Fibroblast of skin of right biceps (primary cell): ENCODE results near the gene CAPN3.
"Not testable (repeated sequence)": the region's sequence is repeated elsewhere in the genome, so short reads cannot be mapped to it uniquely, and the experiment has no call there.

Source experiments
- DNase-seq: peaks from one replicate; pipeline ENCODE4 v3.0.0-alpha.2; 2013

CAPN3 gene

DNA sequence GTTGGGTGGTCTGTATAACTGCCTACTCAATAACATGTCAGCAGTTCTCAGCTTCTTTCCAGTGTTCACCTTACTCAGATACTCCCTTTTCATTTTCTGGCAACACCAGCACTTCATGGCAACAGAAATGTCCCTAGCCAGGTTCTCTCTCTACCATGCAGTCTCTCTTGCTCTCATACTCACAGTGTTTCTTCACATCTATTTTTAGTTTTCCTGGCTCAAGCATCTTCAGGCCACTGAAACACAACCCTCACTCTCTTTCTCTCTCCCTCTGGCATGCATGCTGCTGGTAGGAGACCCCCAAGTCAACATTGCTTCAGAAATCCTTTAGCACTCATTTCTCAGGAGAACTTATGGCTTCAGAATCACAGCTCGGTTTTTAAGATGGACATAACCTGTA, at the start of gene CAPN3:
Gene CAPN3 (plus strand): TSS at position 253 of the 400 bp plus-strand sequence. CDS start 305 bp downstream, outside the sequence.
- DNase-seq: no peak

DNA sequence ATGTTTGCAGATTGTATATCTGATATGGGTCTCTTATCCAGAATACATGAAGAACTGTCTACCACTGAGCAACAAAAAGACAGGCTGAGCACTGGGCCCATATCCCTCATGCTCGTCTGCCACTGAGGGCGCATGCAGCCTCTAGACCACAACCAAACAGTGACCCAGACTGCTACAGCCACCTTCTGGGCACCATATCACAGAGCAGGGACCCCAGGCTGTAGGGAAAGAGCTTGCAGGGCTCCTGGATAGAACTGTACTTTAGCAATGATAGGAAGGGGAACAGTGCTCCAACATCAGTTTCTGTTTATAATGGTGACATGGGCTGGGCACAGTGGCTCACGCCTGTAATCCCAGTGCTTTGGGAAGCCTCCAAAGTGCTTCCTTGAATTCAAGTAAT, 45.8 kb upstream of the CAPN3 start:
- no peak for DNase-seq

DNA sequence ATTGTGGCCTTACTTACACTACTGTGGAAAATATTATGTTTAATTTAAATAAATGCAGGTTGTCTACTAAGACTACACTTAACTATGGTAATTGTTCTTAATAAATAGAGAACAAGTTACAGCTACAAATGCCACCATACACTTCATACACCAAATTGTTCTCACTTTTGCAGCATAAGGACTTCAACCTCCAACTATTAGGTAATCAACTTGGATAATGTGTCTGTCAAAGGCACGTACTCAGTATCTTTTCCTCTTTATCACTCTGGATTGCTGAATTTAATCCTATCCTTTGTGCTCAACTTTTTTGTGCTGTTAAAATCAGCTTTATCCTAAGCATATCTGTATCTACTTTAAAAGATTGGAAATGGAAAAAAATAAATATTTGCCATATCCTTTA, 44.5 kb upstream of the CAPN3 start:
- DNase-seq: no peak

DNA sequence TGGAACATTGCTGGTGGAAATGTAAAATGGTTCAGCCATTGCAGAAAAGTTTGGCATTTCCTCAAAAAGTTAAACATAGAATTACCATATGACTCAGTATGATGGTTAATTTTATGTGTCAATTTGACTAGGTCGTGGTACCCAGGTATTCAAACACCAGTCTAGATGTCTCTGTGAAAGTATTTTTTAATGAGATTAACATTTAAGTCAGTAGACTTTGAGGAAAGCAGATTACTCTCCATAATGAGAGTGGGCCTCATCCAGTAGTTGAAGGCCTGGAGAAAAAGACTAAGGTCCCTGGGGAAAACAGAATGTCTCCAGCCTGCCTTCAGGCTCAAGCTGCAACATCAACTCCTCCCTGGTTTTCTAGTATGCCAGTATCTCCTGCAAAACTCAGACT, 43.8 kb upstream of the CAPN3 start:
- peak; percentile 69 for DNase-seq

DNA sequence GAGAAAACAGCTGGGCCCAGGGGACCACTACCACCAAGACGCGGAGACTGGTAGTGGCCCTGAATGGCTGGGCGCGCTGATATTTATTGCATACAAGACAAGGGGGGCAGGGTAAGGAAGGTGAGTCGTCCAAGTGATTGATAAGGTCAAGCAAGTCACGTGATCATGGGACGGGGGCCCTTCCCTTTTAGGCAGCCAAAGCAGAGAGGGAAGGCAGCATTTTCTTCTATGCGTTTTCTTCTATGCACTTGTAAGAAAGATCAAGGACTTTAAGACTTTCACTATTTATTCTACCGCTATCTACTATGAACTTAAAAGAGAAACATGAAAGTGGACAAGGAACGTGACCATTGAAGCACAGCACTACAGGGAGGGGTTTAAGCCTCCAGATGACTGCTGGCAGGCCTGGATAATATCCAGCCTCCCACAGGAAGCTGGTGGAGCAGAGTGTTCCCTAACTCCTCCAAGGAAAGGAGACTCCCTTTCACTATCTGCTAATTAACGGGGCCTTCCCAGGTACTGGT, 43.0 kb upstream of the CAPN3 start:
- not testable (repeated sequence) for DNase-seq

DNA sequence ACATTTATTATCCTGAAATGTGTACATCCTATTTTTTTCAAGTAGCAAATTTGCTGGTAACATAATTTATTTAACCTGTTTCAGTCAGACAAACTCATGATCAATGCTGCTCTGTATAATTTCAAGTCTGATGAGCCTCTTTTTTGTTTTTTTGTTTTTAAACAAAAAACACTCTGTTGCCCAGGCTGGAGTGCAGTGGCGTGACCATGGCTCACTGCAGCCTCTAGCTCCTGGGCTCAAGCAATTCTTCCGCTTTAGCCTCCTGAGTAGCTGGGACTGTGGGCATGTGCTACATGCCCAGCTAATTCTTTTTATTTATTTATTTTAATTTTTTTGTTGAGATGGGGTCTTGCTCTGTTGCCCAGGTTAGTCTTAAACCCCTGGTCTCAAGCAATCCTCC, 40.1 kb upstream of the CAPN3 start:
- DNase-seq: no peak

DNA sequence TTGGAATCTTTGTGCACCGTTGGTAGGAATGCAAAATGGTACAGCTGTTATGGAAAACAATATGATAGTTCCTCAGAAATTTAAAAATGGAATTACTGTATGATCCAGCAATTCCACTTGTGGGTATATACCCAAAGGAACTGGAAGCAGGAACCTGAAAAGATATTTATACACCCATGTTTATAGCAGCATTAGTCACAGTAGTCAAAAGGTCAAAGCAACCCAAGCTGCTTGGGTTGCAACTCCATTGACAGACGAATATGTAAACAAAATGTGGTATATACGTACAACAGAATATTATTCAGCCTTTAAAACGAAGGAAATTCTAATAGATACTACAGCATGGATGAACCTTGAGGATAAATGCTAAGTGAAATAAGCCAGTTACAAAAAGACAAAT, 35.0 kb upstream of the CAPN3 start:
- DNase-seq: no peak

DNA sequence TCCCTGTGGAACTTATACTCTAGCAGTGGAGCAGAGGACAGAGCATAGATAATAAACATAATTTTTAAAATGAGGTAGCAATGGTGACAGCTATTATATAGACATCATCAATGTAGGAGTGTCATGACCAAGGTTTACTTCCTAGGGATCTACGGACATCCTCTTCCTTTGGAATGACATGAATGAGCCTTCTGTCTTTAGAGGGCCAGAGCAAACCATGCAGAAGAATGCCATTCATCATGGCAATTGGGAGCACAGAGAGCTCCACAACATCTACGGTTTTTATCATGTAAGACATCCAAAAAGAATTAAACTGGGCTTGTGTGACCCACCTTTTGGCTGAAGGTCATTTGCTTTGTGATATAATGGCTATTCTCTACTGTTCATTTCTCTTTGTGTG, 30.1 kb upstream of the CAPN3 start:
- no peak for DNase-seq

DNA sequence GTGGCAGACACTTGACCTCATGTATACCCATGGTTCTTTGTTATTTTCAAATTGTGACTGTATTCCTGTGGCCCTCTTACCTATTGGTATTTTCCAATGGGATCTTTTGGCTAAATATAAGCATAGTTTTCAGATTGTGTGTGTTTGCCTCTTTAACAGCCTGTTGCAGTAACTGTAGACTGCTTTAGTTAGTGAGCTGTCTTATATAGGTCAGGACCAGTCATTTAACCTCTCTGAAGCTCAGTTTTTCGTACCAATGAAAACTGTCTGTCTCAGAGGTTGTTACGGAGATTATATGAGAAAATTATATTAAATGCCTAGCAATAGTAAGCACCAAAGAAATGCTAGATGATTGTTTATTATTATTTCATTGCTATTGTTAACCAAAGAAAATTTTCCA, 29.3 kb upstream of the CAPN3 start:
- DNase-seq: no peak

DNA sequence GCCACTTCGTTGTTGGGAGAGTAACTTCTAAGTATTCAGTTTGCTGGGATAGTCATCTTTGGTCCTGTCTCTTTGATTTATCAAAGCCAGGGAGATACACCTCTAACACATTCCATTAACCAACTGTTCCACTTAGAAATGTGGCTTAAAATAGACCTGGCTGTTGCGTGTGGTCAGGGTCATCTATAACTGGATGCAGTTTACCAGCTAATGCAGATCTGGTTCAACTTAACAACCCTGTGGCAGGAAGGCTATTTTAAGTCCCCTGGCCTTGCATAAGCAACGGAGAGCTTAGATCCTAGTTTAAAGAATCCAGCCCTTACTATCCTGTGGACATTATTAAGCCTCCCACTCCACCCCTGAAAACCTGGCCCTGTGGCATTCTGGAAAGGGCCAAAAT, 28.1 kb upstream of the CAPN3 start:
- peak; percentile 18 for DNase-seq

DNA sequence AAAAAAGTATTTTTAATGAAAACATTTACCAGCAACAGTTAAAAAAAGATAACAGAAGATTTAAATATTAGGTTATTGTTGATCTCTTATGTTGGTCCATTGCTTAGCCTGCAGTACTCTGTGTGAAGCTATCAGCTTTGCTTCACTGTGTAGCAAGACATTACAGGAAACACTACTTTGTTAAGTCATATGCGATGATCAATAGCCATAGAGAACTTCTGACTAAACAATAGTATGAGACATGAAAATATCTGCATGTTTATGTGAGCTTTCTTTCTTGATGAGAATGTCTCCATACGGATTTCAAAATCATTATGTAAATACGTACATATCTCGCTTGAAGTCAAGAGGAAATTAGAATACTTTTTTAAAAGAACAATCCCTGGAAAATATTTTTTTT, 27.0 kb upstream of the CAPN3 start:
- DNase-seq: peak; percentile 65

DNA sequence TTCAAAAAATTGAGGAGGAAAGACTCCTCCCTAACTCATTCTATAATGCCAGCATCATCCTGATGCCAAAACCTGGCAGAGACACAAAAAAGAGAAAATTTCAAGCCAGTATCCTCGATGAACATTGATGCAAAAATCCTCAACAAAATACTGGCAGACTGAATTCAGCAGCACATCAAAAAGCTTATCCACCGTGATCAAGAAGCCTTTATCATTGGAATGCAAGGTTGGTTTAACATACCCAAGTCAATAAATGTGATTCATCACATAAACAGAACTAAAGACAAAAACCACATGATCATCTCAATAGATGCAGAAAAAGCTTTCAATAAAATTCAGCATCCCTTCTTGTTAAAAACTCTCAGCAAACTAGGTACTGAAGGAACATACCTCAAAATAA, 24.2 kb upstream of the CAPN3 start:
- no peak for DNase-seq

DNA sequence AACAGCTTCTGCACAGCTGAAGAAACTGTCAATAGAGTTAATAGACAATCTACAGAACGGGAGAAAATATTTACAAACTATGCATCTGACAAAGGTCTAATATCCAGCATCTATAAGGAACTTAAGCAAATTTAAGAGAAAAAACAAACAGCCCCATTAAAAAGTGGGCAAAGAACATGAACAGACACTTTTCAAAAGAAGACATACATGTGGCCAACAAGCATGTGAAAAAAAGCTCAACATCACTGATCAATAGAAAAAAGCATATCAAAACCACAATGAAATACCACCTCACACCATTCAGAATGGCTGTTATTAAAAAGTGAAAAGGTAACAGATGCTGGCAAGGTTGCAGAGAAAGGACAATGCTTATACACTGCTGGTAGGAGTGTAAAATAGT, 22.7 kb upstream of the CAPN3 start:
- DNase-seq: not testable (repeated sequence)

DNA sequence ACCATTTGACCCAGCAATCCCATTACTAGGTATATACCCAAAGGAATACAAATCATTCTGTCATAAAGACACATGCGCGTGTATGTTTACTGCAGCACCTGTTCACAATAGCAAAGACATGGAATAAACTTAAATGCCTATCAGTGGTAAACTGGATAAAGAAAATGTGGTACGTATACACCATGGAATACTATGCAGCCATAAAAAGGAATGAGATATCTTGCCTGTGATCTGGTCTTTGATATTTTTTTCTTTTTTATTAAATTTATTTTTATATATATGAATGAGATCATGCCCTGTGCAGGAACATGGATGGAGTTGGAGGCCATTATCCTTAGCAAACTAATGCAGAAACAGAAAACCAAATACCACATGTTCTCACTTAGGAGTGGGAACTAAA, 22.2 kb upstream of the CAPN3 start:
- DNase-seq: not testable (repeated sequence)

DNA sequence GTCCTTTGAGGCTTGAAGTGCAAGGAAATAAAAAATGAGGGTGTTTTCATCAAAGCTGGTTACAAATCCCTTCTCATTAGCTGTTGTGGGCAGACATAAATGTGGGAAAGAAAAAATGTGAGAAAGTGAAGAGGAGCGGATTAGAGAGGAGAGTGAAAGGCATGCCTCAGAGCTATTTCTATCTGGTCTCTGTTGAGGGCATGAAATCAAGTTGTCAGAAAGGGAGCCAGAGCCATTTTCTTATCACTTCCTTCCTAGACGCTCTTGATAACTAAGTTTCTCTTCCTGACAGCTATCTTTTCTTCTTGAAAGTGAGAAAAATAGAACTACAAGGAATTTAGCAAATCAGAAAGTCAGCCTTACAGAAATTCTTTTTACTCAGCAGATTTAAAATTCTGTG, 20.8 kb upstream of the CAPN3 start:
- peak; percentile 5 for DNase-seq

DNA sequence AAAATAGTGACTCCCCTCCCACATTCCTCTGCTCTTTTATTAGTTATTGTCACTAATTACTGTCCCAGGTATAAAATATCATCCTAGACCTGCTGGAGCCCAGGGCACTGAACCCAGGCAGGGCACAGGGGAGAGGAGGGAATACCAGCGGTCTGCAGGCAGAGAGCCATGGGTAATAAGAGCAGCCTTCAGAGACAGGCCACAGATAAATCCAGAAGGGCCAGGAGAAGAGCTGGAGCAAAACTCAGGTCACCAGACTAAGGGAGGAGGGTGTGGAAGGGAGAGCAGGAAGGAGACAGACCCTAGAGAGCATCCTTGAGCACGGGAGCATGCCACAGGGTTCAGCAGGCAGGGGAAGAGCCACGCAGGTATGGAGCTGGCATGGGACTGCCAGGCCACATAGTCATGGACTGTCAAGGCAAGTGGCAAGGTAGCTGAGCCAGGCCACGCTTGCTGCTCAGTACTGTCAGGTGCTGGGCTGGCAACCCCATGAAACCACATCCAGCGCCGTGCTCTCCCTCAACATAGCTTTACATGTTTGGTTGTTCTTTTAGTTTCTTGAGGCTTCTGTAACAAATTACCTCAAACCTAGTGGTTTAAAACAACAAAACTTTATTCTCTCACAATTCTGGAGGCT, 15.6 kb upstream of the CAPN3 start:
- DNase-seq: no peak

DNA sequence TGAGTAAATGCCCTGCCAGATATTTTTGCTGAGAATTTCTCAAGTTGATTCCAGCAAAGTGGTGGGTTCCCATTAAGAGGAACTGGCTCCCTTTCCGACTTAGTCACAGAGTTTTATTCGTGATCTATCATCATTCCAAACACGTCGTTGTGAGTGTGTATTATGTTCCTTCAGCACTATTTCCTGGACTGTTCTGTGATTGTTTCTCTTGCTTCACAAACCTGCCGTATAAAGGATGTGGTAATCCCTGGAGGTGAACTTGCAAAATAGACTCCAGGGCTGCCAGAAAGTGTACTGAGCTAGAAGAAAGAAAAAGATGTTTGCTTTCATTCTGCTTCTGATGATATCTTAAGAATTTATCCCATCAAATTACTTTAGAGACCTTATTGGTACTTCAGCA, 14.5 kb upstream of the CAPN3 start:
- DNase-seq: peak; percentile 82

DNA sequence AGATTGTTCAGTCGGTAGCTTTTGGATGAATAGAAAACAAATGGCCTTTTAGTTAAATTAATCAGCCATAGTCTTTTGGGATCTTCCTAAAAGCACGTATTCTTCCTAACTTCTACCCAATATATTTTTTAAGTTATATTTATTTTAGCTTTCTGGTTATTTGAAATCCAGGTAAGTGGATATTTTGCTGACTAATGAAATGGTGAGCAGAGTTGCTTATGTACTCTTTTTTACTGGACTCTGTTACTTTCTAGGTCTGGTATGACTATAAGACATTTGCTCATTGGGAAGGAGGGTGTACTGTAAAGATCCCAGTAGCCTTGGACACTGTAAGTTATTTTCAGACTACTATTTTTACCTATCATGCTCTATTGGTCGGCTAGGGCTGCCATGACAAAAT, 13.8 kb upstream of the CAPN3 start:
- no peak for DNase-seq

DNA sequence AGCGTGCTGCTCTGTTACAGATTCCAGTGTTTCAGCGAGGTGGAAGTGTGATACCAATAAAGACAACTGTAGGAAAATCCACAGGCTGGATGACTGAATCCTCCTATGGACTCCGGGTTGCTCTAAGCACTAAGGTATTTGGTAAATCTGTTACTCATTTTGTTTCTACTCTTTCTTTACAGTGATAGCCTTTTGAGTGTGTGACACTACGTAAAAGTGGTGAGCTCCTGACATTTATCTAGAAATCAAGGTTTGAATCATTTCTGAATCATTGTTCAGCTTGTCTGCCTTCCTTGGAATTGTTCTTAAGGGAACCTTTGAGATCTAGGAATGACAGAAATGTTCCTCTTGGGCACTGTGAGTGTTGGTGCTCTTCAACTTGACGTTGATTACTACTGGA, 11.2 kb upstream of the CAPN3 start:
- peak; percentile 93 for DNase-seq

DNA sequence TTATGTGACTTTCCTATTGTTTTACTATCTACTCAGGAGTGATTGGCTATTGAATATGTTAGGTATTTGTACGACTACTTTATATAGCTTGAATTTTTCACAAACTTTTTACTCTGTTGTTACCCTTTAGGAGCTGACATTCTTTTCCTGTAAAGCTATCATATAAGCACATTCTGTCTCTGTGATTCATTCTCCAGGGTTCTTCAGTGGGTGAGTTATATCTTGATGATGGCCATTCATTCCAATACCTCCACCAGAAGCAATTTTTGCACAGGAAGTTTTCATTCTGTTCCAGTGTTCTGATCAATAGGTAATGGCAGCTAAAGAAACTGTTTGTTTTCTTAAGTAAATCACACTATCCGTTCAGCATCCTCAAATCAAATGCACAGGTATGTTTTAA, 10.1 kb upstream of the CAPN3 start:
- DNase-seq: peak; percentile 82

DNA sequence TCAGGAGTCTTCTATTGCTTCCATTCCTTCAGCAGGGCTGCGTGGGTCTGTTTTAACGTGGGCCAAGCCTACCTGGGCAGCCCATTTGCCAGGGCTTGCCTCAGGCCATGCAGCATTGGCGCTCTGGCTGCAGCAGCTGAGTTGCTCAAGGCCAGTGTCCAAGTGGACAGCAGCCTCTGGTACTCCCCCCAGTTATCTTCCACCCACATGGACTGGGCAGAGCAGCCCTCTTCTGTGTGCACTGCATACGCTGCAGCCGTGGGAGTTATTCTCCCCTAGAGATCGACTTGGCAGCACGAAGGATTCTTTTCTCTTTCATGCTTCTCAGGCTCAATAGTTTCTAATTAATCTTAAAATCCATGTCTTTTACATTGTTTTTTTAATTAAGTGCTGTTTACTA, 6.9 kb upstream of the CAPN3 start:
- DNase-seq: no peak

DNA sequence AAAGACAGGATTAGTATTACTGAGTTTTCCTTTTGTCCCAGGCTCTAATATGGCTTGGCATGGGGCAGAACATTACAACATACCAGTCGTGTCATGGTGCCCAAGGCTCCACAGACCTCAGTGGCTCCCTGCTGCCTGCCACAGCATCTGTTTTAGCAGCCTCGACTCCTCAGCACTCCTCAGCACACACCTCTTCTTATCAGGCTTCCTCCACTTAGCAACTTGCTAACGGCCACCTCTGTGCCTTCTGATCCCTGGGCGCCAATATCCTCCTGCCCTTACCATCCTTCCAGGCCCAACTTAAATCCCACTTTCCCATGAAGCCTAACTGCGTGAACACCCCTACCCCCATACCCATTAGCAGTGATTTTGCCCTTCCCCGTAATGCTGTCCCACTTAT, 6.2 kb upstream of the CAPN3 start:
- no peak for DNase-seq

DNA sequence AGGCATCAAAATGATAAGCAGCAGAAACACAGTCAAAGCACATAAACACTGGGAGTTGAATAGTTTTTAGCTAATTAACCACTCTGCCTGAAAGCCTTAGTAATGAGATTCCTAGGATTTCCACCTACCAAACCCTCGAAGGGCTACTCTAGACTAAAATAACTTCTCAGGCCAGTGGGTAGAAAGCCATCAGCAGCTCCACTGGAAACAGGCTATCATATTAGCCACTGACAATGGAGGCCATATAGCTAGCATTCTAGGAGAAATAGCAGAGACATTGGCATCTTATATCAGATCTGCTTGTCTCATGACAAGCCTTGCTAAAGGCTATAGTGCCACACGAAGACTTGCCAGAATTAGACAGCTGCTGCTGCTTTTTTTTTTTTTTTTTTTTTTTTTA, 4.5 kb upstream of the CAPN3 start:
- no peak for DNase-seq

DNA sequence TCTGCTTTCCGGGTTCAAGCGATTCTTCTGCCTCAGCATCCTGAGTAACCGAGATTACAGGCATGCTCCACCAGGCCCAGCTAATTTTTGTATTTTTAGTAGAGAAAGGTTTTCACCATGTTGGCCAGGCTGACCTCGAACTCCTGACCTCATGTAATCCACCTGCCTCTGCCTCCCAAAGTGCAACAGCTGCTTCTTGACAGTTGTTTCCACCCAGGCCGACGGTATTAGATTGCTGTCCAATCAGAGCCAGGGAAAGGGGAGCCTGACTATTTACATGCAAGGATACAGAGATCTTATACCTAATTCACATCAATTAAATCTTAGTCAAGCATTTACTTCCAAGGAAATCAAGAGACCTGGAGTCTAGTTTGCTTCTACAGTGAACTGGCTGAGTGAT, 4.0 kb upstream of the CAPN3 start:
- DNase-seq: no peak

DNA sequence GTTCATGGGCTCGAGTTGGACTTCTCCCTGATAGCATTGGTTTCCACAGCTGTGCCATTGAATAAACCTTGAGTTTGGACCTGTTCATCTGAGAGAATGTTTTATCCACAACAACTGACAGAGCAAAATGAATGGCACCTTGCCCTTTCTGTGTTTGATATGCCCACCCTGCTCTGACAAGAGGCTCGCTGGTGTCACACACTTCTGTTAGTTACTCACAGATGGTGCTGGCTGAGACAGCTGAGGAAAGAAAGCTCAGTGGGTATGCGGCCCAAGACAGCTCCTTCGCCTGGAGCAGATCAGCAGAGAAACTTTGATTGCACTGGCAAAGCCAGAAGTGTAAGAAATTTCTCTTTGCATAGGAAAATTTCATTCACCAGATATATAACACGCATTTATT, 2.5 kb upstream of the CAPN3 start:
- no peak for DNase-seq

DNA sequence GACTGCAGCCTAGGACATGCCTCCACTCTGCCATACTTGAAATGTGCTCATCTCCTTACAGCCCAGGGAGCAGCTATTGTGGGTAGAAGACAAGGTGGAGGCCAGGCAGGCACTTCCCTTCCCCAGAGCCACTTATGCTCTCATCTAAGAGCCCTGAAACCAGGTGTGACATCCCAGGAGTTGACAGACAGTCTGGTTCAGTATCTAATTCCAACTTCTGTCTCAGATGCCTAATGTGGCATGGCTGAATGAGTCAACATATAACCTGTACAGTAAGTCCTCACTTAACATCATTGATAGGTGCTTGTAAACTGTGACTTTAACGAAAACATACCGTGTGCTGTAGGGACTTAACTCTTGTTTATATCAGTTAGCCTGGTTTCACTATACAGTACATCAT, 1.2 kb upstream of the CAPN3 start:
- DNase-seq: no peak
